Small intestine (tissue), 7 donors: ENCODE measurements around the gene GKAP1. TPM values are rescaled to one million over a fixed set of nuclear protein-coding genes. Genes with fewer than 3 reads are reported as not detected.
A peak's percentile ranks its signal among the peaks of the same experiment; 100 is the strongest.

Experiments used
- DNase-seq, 2 donors: peaks; one replicate each; pipeline versions ENCODE4 v3.0.0 to v3.0.0-alpha.2; 2013
- FAIRE-seq: peaks from 2 replicates; lab custom pipeline; 2012; peaks lifted over from hg19 to GRCh38; lab: Jason Lieb, UNC
- H3K27ac ChIP-seq, 3 donors: one replicate each; pipeline ENCODE4 v1.5.1; 2013; ENCODE audit warnings: low read length in 2 of 3, mild to moderate bottlenecking in 2 of 3, control low read depth in 1 of 3, inconsistent platforms in 1 of 3, low read depth in 1 of 3, moderate library complexity in 1 of 3
- H3K27me3 ChIP-seq, 3 donors: one replicate each; pipeline ENCODE4 v1.6.1; 2013; ENCODE audit warnings: low read length in 3 of 3, inconsistent platforms in 1 of 3; ENCODE audit not compliant: control insufficient read depth in 3 of 3, insufficient read depth in 3 of 3
- H3K36me3 ChIP-seq, 3 donors: one replicate each; pipeline ENCODE4 v1.6.1; 2013; ENCODE audit warnings: low read length in 3 of 3, inconsistent platforms in 1 of 3, low read depth in 1 of 3, mild to moderate bottlenecking in 1 of 3, moderate library complexity in 1 of 3; ENCODE audit not compliant: control insufficient read depth in 3 of 3, insufficient read depth in 2 of 3
- H3K4me1 ChIP-seq, 3 donors: one replicate each; pipeline ENCODE4 v1.6.1; 2013; ENCODE audit warnings: low read length in 2 of 3, inconsistent platforms in 1 of 3, low read depth in 1 of 3, mild to moderate bottlenecking in 1 of 3, moderate library complexity in 1 of 3; ENCODE audit not compliant: control insufficient read depth in 3 of 3, insufficient read depth in 2 of 3
- H3K4me3 ChIP-seq, 3 donors: one replicate each; pipeline ENCODE4 v1.5.1; 2013; ENCODE audit warnings: low read length in 3 of 3, control low read depth in 1 of 3, inconsistent platforms in 1 of 3, low read depth in 1 of 3, mild to moderate bottlenecking in 1 of 3, moderate library complexity in 1 of 3
- H3K9me3 ChIP-seq, 2 donors: one replicate each; pipeline ENCODE4 v1.6.1; 2013; ENCODE audit warnings: low read depth in 1 of 2, low read length in 1 of 2; ENCODE audit not compliant: control insufficient read depth in 2 of 2, insufficient read depth in 1 of 2
- WGBS, 3 donors: extraction: QIAGEN DNeasy Blood & Tissue Kit; methylation state at CpG; one replicate each; pipeline ENCODE4 v1.1.7; 2013; 5-methylcytosine and 5-hydroxymethylcytosine counted together
- polyA plus RNA-seq, 4 donors: library from polyadenylated mRNA; stranded (reverse) in 3 of 4; unstranded in 1 of 4; fragments of 200-250 nt in 3 of 4; fragments of 120-200 nt in 1 of 4; gene quantifications; one replicate each; pipeline versions ENCODE4 v1.2.1 to v1.2.3, GENCODE V29; 2013
- donor health status: healthy with polysubstance abuse.
- donor health status: control.
- donor health status: control.
- donor health status: Bipolar disorder and iron deficiency.
- donor health status: healthy.

GKAP1 gene
- polyA plus RNA-seq, 4 donors, result 4.3 to 14.0 (median 7.8) TPM

GRCh38 chr9:83722726-83723495 lies 94.7 kb downstream of the GKAP1 start:
- FAIRE-seq, result no peak

GRCh38 chr9:83721509-83721908 lies 96.1 kb downstream of the GKAP1 start:
- Histone ChIP-seq H3K4me1 (no peaks in the 10 kb centered on the region), H3K9me3 (peaks cover 0 to 7% of the 10 kb centered on the region in 2 donors), H3K36me3 (no peaks in the 10 kb centered on the region), H3K4me3 (no peak overlapping the region), H3K27me3 (no peaks in the 10 kb centered on the region), H3K27ac (no peak overlapping the region)
- FAIRE-seq (no peak), DNase-seq (no peak)

More at GRCh38 chr9:83722726-83723495, 94.7 kb downstream of the GKAP1 start:
- Histone ChIP-seq H3K9me3 (peaks cover 0 to 7% of the 10 kb centered on the region in 2 donors), H3K27ac (no peak overlapping the region), H3K4me3 (no peak overlapping the region), H3K27me3 (no peaks in the 10 kb centered on the region), H3K4me1 (no peaks in the 10 kb centered on the region), H3K36me3 (no peaks in the 10 kb centered on the region)
- WGBS, 3 donors, result 73 to 85% (median 79%) methylated on average over 2 of the region's 2 CpGs
- DNase-seq, result no peak

- no peaks in the 10 kb centered on the region for H3K27me3 ChIP-seq
- FAIRE-seq, result no peak
These were observed 101.8 kb downstream of the GKAP1 start for GRCh38 chr9:83715794-83716193.

GRCh38 chr9:83715221-83715620 lies 102.3 kb downstream of the GKAP1 start:
- FAIRE-seq, result no peak

More at GRCh38 chr9:83715794-83716193, 101.8 kb downstream of the GKAP1 start:
- Histone ChIP-seq H3K4me1 (no peaks in the 10 kb centered on the region), H3K27ac (no peak overlapping the region), H3K9me3 (peaks cover 0 to 3% of the 10 kb centered on the region in 2 donors), H3K4me3 (no peak overlapping the region), H3K36me3 (no peaks in the 10 kb centered on the region)
- no peak for DNase-seq

GRCh38 chr9:83714329-83714728 lies 103.2 kb downstream of the GKAP1 start:
- no peak overlapping the region for H3K4me3 ChIP-seq
- no peaks in the 10 kb centered on the region for H3K4me1 ChIP-seq
- H3K36me3 ChIP-seq, result no peaks in the 10 kb centered on the region
- WGBS, 3 donors, result 73 to 82% (median 81%) methylated on average over 3 of the region's 3 CpGs
- DNase-seq (no peak), FAIRE-seq (no peak)
- H3K9me3 ChIP-seq, result peaks cover 0 to 3% of the 10 kb centered on the region in 2 donors
- H3K27ac ChIP-seq, result no peak overlapping the region
- no peaks in the 10 kb centered on the region for H3K27me3 ChIP-seq

More at GRCh38 chr9:83715221-83715620, 102.3 kb downstream of the GKAP1 start:
- H3K27me3 ChIP-seq, result no peaks in the 10 kb centered on the region
- peaks cover 0 to 3% of the 10 kb centered on the region in 2 donors for H3K9me3 ChIP-seq
- 78 to 91% (median 85%) methylated on average over 1 of the region's 1 CpG for WGBS, 3 donors
- no peak for DNase-seq
- no peaks in the 10 kb centered on the region for H3K36me3 ChIP-seq
- H3K4me3 ChIP-seq, result no peak overlapping the region
- no peak overlapping the region for H3K27ac ChIP-seq
- H3K4me1 ChIP-seq, result no peaks in the 10 kb centered on the region

- FAIRE-seq, result no peak
- DNase-seq, result peak; percentile 66 to 87
These were observed 108.9 kb downstream of the GKAP1 start for GRCh38 chr9:83708515-83709158.

GRCh38 chr9:83707768-83708514 lies 109.6 kb downstream of the GKAP1 start, which contains the start of gene UBQLN1:
UBQLN1 (minus strand) TSS chr9:83707958; CDS start chr9:83707679, 279 bp downstream.
- FAIRE-seq (no peak), DNase-seq (peak; percentile 91 to 98)
- 0% methylated on average over 52 to 67 of the region's 67 CpGs for WGBS, 3 donors
- Histone ChIP-seq H3K27me3 (no peaks in the 10 kb centered on the region), H3K27ac (peak within 1 kb of the TSS; percentile 97 to 100 (median 100)), H3K36me3 (no peaks in the 10 kb centered on the region), H3K4me3 (peak within 1 kb of the TSS; percentile 87 to 100 (median 95)), H3K9me3 (peaks cover 0 to 5% of the 10 kb centered on the region in 2 donors), H3K4me1 (peaks cover 0 to 4% (median 0%) of the 10 kb centered on the region in 3 donors)

More at GRCh38 chr9:83708515-83709158, 108.9 kb downstream of the GKAP1 start:
- H3K4me1 ChIP-seq, result peaks cover 0 to 4% (median 0%) of the 10 kb centered on the region in 3 donors
- H3K27ac ChIP-seq, result peak overlapping the region; percentile 97 to 100 (median 100)
- H3K27me3 ChIP-seq, result no peaks in the 10 kb centered on the region
- peak overlapping the region; percentile 87 to 100 (median 95) for H3K4me3 ChIP-seq
- 12 to 16% (median 13%) methylated on average over 20 of the region's 20 CpGs for WGBS, 3 donors
- peaks cover 0 to 5% of the 10 kb centered on the region in 2 donors for H3K9me3 ChIP-seq
- H3K36me3 ChIP-seq, result no peaks in the 10 kb centered on the region

- FAIRE-seq (no peak), DNase-seq (no peak)
- no peaks in the 10 kb centered on the region for H3K36me3 ChIP-seq
- H3K27me3 ChIP-seq, result no peaks in the 10 kb centered on the region
- H3K4me1 ChIP-seq, result peaks cover 0 to 4% (median 0%) of the 10 kb centered on the region in 3 donors
- peaks cover 0 to 5% of the 10 kb centered on the region in 2 donors for H3K9me3 ChIP-seq
- peak overlapping the region; percentile 87 to 100 (median 95) for H3K4me3 ChIP-seq
- WGBS, 3 donors, result 0 to 1% (median 0%) methylated on average over 19 to 26 of the region's 26 CpGs
- peak overlapping the region; percentile 97 to 100 (median 100) for H3K27ac ChIP-seq
These were observed 110.1 kb downstream of the GKAP1 start for GRCh38 chr9:83707518-83707767.
